GM15510 (cell line): Measurements from ENCODE around the gene TSPYL4.

Experiments used
- POLR2A ChIP-seq: IDR thresholded peaks from 3 replicates; pipeline ENCODE4 v1.6.1; 2011; ENCODE audit warnings: borderline replicate concordance; ENCODE audit not compliant: insufficient read length; ENCODE audit errors: extremely low read depth

The TSPYL4 gene

GRCh38 chr6:116221067-116221466 is 32.8 kb downstream of the TSPYL4 start:
- TF ChIP-seq POLR2A = no peak

- no peak for TF ChIP-seq POLR2A
Observed at GRCh38 chr6:116218866-116219265, 35.0 kb downstream of the TSPYL4 start.

GRCh38 chr6:116218172-116218633 is 35.7 kb downstream of the TSPYL4 start:
- TF ChIP-seq POLR2A = no peak

- no peak for TF ChIP-seq POLR2A
Observed at GRCh38 chr6:116217069-116217468, 36.8 kb downstream of the TSPYL4 start.

GRCh38 chr6:116215414-116215813 is 38.5 kb downstream of the TSPYL4 start:
- TF ChIP-seq POLR2A = no peak

GRCh38 chr6:116214681-116215080 is 39.2 kb downstream of the TSPYL4 start:
- TF ChIP-seq POLR2A = no peak

GRCh38 chr6:116210750-116211425 is 43.0 kb downstream of the TSPYL4 start:
- no peak for TF ChIP-seq POLR2A

- TF ChIP-seq POLR2A = no peak
Observed at GRCh38 chr6:116210316-116210715, 43.6 kb downstream of the TSPYL4 start.

GRCh38 chr6:116208056-116208785 is 45.7 kb downstream of the TSPYL4 start:
- TF ChIP-seq POLR2A = no peak

GRCh38 chr6:116206231-116206903 is 47.5 kb downstream of the TSPYL4 start:
- no peak for TF ChIP-seq POLR2A

GRCh38 chr6:116205281-116205680 is 48.6 kb downstream of the TSPYL4 start:
- TF ChIP-seq POLR2A = no peak

- TF ChIP-seq POLR2A = no peak
Observed at GRCh38 chr6:116201538-116201937, 52.3 kb downstream of the TSPYL4 start.

GRCh38 chr6:116200619-116201249 is 53.1 kb downstream of the TSPYL4 start:
- no peak for TF ChIP-seq POLR2A
